Measurements from ENCODE around the gene PNP.

DNA sequence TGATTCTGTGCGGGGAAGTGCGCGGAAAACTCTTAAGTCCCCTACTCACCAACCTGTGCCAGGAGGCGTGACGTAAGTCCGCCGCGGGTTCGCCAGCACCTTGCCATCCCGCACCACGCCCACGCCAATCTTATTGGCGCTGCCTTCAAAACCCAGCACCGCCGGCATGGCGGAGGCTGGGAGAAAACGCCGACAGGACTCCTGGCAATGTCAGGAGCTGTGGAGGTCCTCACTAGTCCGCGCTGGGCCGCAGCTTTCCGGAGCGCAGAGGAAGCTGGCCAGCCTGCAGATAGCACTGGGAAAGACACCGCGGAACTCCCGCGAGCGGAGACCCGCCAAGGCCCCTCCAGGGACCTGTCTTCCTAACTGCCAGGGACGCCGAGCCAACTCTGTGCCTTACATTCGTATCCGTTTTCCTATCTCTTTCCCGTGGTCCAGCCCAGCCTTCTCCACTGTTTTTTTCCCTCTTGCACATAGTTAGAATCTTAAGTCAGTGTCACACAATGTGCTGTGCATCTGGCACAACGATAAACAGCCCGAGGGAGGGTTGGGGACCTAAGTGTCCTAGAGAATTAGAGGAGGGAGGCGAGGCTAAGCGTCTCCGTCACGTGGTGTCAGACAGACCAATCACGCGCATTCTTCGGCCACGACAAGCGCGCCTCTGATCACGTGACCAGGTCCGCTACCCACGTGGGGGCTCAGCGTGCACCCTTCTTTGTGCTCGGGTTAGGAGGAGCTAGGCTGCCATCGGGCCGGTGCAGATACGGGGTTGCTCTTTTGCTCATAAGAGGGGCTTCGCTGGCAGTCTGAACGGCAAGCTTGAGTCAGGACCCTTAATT is 14.5 kb upstream of the PNP start, which contains the start of the genes APEX1 and OSGEP:
- TF ChIP-seq, protein P1, sequence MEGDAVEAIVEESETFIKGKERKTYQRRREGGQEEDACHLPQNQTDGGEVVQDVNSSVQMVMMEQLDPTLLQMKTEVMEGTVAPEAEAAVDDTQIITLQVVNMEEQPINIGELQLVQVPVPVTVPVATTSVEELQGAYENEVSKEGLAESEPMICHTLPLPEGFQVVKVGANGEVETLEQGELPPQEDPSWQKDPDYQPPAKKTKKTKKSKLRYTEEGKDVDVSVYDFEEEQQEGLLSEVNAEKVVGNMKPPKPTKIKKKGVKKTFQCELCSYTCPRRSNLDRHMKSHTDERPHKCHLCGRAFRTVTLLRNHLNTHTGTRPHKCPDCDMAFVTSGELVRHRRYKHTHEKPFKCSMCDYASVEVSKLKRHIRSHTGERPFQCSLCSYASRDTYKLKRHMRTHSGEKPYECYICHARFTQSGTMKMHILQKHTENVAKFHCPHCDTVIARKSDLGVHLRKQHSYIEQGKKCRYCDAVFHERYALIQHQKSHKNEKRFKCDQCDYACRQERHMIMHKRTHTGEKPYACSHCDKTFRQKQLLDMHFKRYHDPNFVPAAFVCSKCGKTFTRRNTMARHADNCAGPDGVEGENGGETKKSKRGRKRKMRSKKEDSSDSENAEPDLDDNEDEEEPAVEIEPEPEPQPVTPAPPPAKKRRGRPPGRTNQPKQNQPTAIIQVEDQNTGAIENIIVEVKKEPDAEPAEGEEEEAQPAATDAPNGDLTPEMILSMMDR (IDR thresholded peaks at IDR 0.05; ENCODE audit: borderline replicate concordance, extremely low read depth, low read length, poor library complexity, severe bottlenecking), result no peak
- no peak for TF ChIP-seq EZH2 (IDR thresholded peaks at IDR 0.05; ENCODE audit: borderline replicate concordance, low read depth, low read length, severe bottlenecking)

All from DND-41 (cell line).